CD1c-positive myeloid dendritic cell (primary cell): ENCODE measurements around the gene TMPRSS11F.

Experiments used
- DNase-seq: peaks from one replicate; pipeline ENCODE4 v3.0.0-alpha.2; 2016; ENCODE audit errors: extremely low spot score

TMPRSS11F gene

GRCh38 chr4:68077737-68078136, 51.9 kb downstream of the TMPRSS11F start:
- DNase-seq, result no peak

- no peak for DNase-seq
Measured at GRCh38 chr4:68077301-68077700, 52.4 kb downstream of the TMPRSS11F start.

GRCh38 chr4:68076194-68076593, 53.5 kb downstream of the TMPRSS11F start:
- DNase-seq, result no peak

- no peak for DNase-seq
Measured at GRCh38 chr4:68074397-68074796, 55.3 kb downstream of the TMPRSS11F start.

- no peak for DNase-seq
Measured at GRCh38 chr4:68070302-68070701, 59.4 kb downstream of the TMPRSS11F start.

GRCh38 chr4:68062501-68062900, 67.2 kb downstream of the TMPRSS11F start:
- DNase-seq, result no peak

- DNase-seq, result no peak
Measured at GRCh38 chr4:68038272-68038671, 91.4 kb downstream of the TMPRSS11F start.

- DNase-seq, result no peak
Measured at GRCh38 chr4:68021185-68021584, 108.5 kb downstream of the TMPRSS11F start.

GRCh38 chr4:68011684-68012083, 118.0 kb downstream of the TMPRSS11F start:
- no peak for DNase-seq
